ENCODE measurements around the gene SLC16A11.

Gene SLC16A11

GRCh38 chr17:7063518-7064094, 19.7 kb upstream of the SLC16A11 start:
- no peaks in the 10 kb centered on the region for H3K4me1 ChIP-seq (ENCODE audit: insufficient read depth, low read length, severe bottlenecking)
- no peaks in the 10 kb centered on the region for H3K36me3 ChIP-seq (ENCODE audit: insufficient read depth, low read length)
- no peaks in the 10 kb centered on the region for H4K20me1 ChIP-seq (ENCODE audit: insufficient read depth, low read length)
- no peak overlapping the region for H3K4me2 ChIP-seq (ENCODE audit: low read length)
- no peak overlapping the region for H3K4me3 ChIP-seq (ENCODE audit: low read depth, low read length, poor library complexity, severe bottlenecking)
- H3K9me2 ChIP-seq (ENCODE audit: low read depth, low read length): no peaks in the 10 kb centered on the region
- H3K79me2 ChIP-seq (ENCODE audit: insufficient read depth, low read length): no peaks in the 10 kb centered on the region
- no peak overlapping the region for H3K27ac ChIP-seq (ENCODE audit: low read depth, low read length, poor library complexity, severe bottlenecking)
- peaks cover 6% of the 10 kb centered on the region; the same call in 1 of the 2 replicates for H3K27me3 ChIP-seq (ENCODE audit: insufficient read depth, low read length)
- TF ChIP-seq, protein P1, sequence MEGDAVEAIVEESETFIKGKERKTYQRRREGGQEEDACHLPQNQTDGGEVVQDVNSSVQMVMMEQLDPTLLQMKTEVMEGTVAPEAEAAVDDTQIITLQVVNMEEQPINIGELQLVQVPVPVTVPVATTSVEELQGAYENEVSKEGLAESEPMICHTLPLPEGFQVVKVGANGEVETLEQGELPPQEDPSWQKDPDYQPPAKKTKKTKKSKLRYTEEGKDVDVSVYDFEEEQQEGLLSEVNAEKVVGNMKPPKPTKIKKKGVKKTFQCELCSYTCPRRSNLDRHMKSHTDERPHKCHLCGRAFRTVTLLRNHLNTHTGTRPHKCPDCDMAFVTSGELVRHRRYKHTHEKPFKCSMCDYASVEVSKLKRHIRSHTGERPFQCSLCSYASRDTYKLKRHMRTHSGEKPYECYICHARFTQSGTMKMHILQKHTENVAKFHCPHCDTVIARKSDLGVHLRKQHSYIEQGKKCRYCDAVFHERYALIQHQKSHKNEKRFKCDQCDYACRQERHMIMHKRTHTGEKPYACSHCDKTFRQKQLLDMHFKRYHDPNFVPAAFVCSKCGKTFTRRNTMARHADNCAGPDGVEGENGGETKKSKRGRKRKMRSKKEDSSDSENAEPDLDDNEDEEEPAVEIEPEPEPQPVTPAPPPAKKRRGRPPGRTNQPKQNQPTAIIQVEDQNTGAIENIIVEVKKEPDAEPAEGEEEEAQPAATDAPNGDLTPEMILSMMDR (IDR thresholded peaks at IDR 0.05; ENCODE audit: low read length): no peak
- no peak for TF ChIP-seq EZH2 (IDR thresholded peaks at IDR 0.05; ENCODE audit: borderline replicate concordance, low read length)
- no peak overlapping the region for H2AFZ ChIP-seq (ENCODE audit: low read length)
- no peaks in the 10 kb centered on the region for H3K9me3 ChIP-seq (ENCODE audit: low read length)
- H3K9ac ChIP-seq (ENCODE audit: low read length): no peak overlapping the region
- H3F3A ChIP-seq (ENCODE audit: insufficient read depth, low read length): no peaks in the 10 kb centered on the region

GRCh38 chr17:7060165-7060891, 16.4 kb upstream of the SLC16A11 start:
- Histone ChIP-seq H3K9me3 (ENCODE audit: low read length) (no peaks in the 10 kb centered on the region), H3K4me2 (ENCODE audit: low read length) (no peak overlapping the region), H3K79me2 (ENCODE audit: insufficient read depth, low read length) (no peaks in the 10 kb centered on the region), H3K9ac (ENCODE audit: low read length) (no peak overlapping the region), H4K20me1 (ENCODE audit: insufficient read depth, low read length) (no peaks in the 10 kb centered on the region), H3F3A (ENCODE audit: insufficient read depth, low read length) (no peaks in the 10 kb centered on the region), H3K4me1 (ENCODE audit: insufficient read depth, low read length, severe bottlenecking) (no peaks in the 10 kb centered on the region), H3K4me3 (ENCODE audit: low read depth, low read length, poor library complexity, severe bottlenecking) (no peak overlapping the region), H3K27me3 (ENCODE audit: insufficient read depth, low read length) (no peaks in the 10 kb centered on the region; the same call in 1 of the 2 replicates), H3K27ac (ENCODE audit: low read depth, low read length, poor library complexity, severe bottlenecking) (no peak overlapping the region), H3K9me2 (ENCODE audit: low read depth, low read length) (no peaks in the 10 kb centered on the region), H3K36me3 (ENCODE audit: insufficient read depth, low read length) (no peaks in the 10 kb centered on the region), H2AFZ (ENCODE audit: low read length) (no peak overlapping the region)
- TF ChIP-seq EZH2 (IDR thresholded peaks at IDR 0.05; ENCODE audit: borderline replicate concordance, low read length): no peak
- TF ChIP-seq, protein P1 (IDR thresholded peaks at IDR 0.05; ENCODE audit: low read length): no peak

GRCh38 chr17:7058831-7059447, 15.0 kb upstream of the SLC16A11 start:
- no peaks in the 10 kb centered on the region for H3K9me2 ChIP-seq (ENCODE audit: low read depth, low read length)
- H3K27me3 ChIP-seq (ENCODE audit: insufficient read depth, low read length): no peaks in the 10 kb centered on the region; the same call in 1 of the 2 replicates
- no peak overlapping the region for H3K27ac ChIP-seq (ENCODE audit: low read depth, low read length, poor library complexity, severe bottlenecking)

More at GRCh38 chr17:7058831-7059447, 15.0 kb upstream of the SLC16A11 start:
- H3K4me3 ChIP-seq (ENCODE audit: low read depth, low read length, poor library complexity, severe bottlenecking): no peak overlapping the region
- H3K9ac ChIP-seq (ENCODE audit: low read length): no peak overlapping the region
- no peaks in the 10 kb centered on the region for H4K20me1 ChIP-seq (ENCODE audit: insufficient read depth, low read length)
- H3K9me3 ChIP-seq (ENCODE audit: low read length): no peaks in the 10 kb centered on the region
- H2AFZ ChIP-seq (ENCODE audit: low read length): no peak overlapping the region
- H3F3A ChIP-seq (ENCODE audit: insufficient read depth, low read length): no peaks in the 10 kb centered on the region
- TF ChIP-seq, protein P1 (IDR thresholded peaks at IDR 0.05; ENCODE audit: low read length): no peak
- no peak for TF ChIP-seq EZH2 (IDR thresholded peaks at IDR 0.05; ENCODE audit: borderline replicate concordance, low read length)
- H3K4me2 ChIP-seq (ENCODE audit: low read length): no peak overlapping the region
- H3K79me2 ChIP-seq (ENCODE audit: insufficient read depth, low read length): no peaks in the 10 kb centered on the region
- H3K36me3 ChIP-seq (ENCODE audit: insufficient read depth, low read length): no peaks in the 10 kb centered on the region
- H3K4me1 ChIP-seq (ENCODE audit: insufficient read depth, low read length, severe bottlenecking): no peaks in the 10 kb centered on the region
